Frontal cortex (tissue), 4 donors: Measurements from ENCODE around the gene SGMS2. TPM values are rescaled to one million over a fixed set of nuclear protein-coding genes. Genes with fewer than 3 reads are reported as not detected.

Experiments
- DNase-seq, 2 donors: peaks; one replicate each; pipeline ENCODE4 v3.0.0; 2012; ENCODE audit warnings: low spot score in 2 of 2
- FAIRE-seq: peaks from 2 replicates; lab custom pipeline; 2012; peaks lifted over from hg19 to GRCh38; lab: Jason Lieb, UNC
- total RNA-seq: library from RNA; depleted of rRNA; stranded (reverse); fragments of >200 nt; gene quantifications from one replicate; pipeline ENCODE4 v1.2.3, GENCODE V29; 2014
- donor health status: control.
- donor health status: control.
- donor health status: control.

SGMS2 gene
- total RNA-seq, 1 donor from 2014 or later = 0.41 TPM

DNA sequence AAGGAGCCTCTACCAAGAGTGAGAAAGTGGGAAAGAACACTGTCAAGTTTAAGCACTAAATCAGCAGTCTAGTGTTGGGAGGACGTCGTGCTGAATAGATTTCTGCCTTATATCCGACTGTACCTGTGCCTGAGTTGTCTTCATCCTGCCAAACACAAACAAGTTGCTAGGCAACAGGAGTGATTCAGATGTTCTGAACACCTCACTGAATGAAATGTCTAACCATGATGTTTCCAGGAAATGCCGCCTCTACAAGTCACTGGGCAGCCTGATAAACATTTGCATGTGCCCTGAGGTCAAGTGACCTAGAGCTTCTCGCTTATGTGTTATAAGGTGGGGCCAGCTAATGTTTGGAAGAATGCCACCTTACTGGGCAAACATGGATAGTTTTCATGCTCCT lies 37.9 kb downstream of the SGMS2 start:
- DNase-seq (no peak), FAIRE-seq (no peak)

DNA sequence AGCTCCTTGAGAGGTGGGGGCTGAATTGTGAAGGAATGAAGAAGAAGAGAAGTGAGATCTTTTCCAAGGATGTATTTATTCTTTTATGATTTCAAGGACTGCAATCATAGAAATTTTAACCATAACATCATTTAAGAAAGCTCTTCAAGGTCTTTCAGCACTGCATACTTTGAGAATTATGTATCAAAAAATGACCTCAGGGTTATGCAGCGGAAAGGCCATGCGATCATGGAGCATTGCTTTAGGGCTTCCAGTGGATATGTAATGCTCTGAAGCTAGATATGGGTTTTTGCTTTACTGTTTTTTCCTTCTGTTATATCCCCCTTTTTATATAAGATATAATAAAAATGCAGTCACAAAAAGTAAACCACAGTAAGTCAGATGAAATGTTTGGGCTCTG lies 38.7 kb downstream of the SGMS2 start:
- DNase-seq (no peak), FAIRE-seq (no peak)

- DNase-seq (no peak), FAIRE-seq (no peak)
Observed at GRCh38 chr4:107863850-107864371, 39.2 kb downstream of the SGMS2 start.

- no peak for DNase-seq
- no peak for FAIRE-seq
Observed at GRCh38 chr4:107866726-107867125, 42.0 kb downstream of the SGMS2 start.

DNA sequence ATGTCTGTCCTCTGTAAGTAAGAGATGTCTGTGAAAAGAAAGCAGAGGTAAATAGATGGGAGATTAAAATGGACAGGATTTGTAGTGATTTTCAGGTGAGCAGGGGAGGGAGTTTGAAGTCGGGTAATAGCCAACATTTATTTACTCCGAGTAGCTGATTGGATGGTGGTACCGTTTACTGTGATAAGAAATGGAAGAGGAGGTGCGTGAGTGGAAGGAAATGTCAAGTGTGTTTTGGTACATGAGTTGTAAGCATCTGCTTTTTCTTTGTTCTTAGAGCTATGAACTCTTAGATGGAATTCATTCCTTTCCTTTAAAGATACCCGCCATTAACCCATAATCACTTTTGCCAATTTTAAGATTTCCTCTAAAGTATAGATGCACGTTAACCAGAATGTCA lies 45.5 kb downstream of the SGMS2 start:
- no peak for DNase-seq
- no peak for FAIRE-seq

GRCh38 chr4:107870916-107871786 lies 46.4 kb downstream of the SGMS2 start:
- DNase-seq (no peak), FAIRE-seq (no peak)

- DNase-seq = no peak
- FAIRE-seq = no peak
Observed at GRCh38 chr4:107874024-107874423, 49.3 kb downstream of the SGMS2 start.

GRCh38 chr4:107876099-107876498 lies 51.4 kb downstream of the SGMS2 start:
- DNase-seq (no peak), FAIRE-seq (no peak)

DNA sequence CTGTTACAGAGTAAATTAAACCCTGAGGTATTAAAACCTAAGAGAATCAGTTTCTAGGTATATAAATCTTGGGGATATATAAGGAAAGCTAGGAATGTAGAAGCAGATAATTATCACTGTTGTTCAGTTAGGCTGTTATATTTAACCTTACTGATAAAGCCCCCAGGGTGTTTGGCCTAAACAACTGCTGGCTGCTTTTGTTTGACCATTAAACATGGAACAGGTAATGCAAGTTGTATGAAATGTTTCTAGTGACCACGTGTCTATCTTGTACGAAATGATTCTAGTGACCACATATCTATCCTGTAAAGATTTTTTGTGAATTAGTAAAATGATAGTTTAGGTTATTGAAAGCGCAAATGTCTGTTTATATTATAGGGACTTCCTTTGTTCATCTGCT lies 52.6 kb downstream of the SGMS2 start:
- no peak for DNase-seq
- FAIRE-seq = no peak

DNA sequence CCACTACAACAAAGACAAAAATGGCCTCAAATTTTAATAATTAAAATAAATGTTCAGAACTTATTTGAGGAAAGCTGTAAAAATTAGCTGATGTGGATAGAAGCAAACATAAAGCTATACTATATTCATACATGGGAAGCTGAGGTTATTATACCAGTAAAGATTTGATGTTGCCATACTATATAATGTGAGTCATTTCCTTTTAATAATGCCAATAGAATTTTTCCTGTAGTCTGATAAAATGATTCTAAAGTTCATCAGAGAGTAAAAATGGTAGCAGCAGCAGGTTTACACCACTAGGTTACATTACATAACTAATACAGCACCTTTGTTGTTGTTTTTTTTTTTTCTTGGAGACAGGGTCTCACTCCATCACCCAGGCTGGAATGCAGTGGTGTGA lies 61.1 kb downstream of the SGMS2 start:
- DNase-seq = no peak

GRCh38 chr4:107888237-107888636 lies 63.5 kb downstream of the SGMS2 start:
- no peak for DNase-seq
- FAIRE-seq = no peak

More for the DNA sequence above, 61.1 kb downstream of the SGMS2 start:
- FAIRE-seq = no peak

DNA sequence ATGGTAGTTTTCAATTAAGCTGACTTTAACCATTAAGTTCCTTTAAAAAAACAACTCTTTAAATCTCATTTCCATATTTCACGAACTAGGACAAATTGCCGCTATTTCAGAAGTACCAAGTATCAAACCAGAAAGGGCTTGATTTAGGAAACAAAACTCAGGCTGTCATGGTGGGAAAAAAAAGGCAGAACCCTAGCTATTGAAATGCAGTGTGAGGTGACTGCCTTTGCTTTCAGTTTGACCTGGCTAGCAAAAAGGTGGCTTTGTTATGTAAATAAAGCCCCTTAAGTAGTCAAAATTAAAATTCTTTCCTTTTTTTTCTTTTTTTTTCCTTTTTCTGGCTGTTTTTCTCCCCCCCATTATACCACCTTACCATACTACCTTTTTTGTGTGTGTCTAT lies 66.0 kb downstream of the SGMS2 start:
- DNase-seq = no peak

DNA sequence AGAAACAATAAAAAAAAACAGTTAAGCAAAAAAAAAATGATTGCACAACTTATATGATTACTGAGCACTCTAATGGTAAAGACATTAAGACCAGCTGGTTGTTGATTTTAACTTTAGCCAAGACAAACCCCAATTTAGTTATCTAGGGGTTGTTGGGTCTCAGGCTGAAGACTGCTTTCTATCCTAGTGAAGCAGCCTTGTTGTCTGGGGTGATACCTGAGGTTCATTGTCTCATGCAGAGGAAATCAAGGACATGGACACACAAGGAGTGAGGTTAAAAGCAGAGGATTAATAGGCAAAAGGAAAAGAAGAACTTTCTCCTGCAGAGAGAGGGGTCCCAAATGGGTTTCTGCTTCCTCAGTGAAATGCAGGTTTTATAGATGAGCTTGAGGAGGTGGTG lies 66.6 kb downstream of the SGMS2 start:
- DNase-seq (no peak), FAIRE-seq (no peak)

More for the DNA sequence above, 66.0 kb downstream of the SGMS2 start:
- no peak for FAIRE-seq

DNA sequence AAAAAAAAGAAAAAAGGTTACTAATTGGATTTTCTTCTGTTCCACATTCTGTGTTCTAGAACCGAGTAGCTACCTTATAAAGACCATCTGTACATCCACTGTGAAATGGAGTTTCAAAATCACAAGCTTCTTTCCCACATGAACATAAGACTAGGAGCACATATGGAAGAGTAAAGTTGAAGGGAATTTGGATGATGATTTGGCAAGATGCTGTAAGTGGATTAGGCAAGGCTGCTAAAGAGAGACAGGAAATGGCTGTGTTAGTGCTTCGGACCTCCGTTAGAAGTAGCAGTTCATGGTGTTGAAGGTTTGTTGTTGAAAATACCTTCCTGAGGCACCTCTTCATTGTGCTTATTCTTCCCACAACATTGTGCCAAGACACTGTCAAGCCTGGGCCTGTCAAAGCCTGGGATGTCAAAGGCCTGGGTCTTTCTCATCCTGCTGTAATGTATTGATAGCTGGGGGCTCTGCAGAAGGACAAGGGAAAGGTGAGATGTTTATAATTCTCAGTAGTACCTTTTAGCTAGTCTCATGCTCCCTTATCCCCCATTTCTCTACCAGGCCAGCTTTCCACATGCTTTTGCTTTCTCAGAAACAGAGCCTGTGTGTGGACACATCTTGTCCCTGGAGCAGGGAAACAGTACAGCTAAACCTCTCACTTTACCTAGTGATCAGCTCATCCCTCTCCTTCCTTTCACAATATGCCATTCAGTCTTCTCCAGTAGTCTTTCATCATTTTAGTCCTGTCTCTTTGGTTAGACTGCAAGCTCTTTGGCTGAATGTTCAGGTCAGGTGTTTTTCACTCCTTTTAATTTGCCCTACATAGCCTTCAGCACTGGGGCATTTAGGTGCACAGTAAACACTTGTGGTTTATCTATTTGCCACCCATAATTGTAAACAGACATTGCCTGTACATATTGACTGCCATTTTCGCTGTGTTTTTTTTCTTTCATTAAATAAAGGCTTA lies 68.7 kb downstream of the SGMS2 start:
- DNase-seq = no peak
- FAIRE-seq = no peak

- DNase-seq = no peak
- no peak for FAIRE-seq
Observed at GRCh38 chr4:107894138-107894603, 69.4 kb downstream of the SGMS2 start.

DNA sequence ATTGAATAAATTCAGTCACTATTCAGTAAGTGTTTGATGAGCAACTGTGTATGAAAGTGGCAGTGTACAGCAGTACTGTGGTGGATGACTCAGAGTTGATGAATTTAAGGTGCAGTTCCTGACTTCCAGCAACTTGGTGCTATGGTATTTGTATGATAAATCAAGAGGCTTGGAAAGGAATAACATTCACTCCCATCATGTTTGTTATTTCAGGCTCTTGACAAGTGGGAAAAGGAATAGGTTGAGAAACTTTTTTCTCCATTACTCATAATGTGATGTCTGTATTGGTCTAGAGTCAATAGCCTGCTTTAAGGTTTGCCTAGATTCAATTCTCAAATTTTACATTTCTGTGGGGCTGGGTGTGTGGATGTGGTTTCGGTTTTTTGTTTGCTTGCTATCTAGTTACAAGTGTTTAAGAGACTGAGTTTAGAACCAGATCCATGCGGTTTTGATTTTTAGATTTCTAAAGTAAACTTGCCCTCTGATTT lies 71.5 kb downstream of the SGMS2 start:
- FAIRE-seq = no peak
- no peak for DNase-seq

DNA sequence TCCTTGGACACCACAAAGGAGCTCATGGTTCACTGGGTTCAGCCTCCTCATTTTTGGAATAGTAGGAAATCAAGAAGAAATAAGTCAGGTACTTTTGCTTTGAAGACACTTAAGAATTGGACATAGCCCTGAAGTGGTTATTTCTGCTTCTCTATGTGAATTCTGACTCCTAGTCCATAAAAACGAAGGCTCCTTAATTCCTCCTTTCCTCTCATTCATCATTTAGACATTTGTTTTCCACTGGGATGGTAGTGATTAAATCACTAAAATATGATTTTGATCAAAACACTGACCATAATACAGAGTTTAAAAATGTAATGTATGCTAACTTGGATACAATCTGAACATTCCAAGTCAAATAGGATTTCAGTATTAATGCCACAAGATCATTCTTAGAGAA lies 71.9 kb downstream of the SGMS2 start:
- FAIRE-seq = no peak
- DNase-seq = no peak

GRCh38 chr4:107897823-107898222 lies 73.1 kb downstream of the SGMS2 start:
- FAIRE-seq (no peak), DNase-seq (no peak)

- DNase-seq = no peak
- FAIRE-seq = no peak
Observed at GRCh38 chr4:107900067-107900466, 75.3 kb downstream of the SGMS2 start.

- DNase-seq (no peak), FAIRE-seq (no peak)
Observed at GRCh38 chr4:107900508-107900907, 75.8 kb downstream of the SGMS2 start.
